Measurements from ENCODE around the gene RAP1A. TPM values are rescaled to one million over a fixed set of nuclear protein-coding genes. Genes with fewer than 3 reads are reported as not detected.
"Not testable (repeated sequence)": the region's sequence is repeated elsewhere in the genome, so short reads cannot be mapped to it uniquely, and the experiment has no call there.

RAP1A gene
- total RNA-seq, 1 experiment from 2014 or later, result 37.1 TPM

DNA sequence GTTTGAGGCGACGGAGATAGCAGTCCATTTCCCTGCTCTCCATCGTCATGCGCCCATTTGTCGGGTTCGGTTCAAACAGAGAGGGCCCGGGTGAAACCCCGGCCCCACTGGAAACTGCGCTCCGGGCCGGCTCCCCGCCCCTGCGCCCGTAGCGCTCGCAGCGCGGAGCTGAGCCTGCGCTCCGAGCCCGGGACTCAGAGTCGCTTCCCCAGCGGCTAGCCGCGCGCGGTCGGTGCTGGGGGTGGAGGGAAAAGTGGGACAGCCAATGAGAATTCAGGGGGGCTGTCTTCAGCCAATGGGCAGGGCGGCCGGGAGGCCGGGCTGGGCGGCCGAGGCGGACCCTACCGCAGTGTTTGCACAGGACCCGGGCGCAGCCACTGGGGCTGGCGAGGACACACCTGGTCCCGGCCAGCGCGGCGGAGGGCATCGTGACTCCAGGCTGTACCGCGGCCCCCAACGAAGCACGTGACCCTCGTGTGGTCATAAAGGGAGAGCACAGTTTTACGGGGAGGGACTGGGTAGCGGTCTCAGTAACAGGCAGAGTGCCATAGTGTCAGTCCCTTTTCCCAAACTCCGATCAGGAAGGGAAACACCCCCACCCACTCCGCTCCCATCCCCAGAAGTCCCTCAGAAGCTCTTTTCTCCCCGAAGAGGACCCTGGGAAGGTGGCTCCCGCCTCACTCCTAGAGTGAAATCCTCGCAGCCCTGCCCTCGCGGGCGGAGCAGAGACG is 119.8 kb downstream of the RAP1A start, which contains the start of gene INKA2:
Gene INKA2 (minus strand): TSS at position 202 of the 731 bp plus-strand sequence. CDS start 153 bp downstream, at position 49.
- Histone ChIP-seq H3K27me3 (ENCODE audit: control insufficient read depth, insufficient read depth, low read length) (no peaks in the 10 kb centered on the region; the same call in 1 of the 2 replicates), H3K4me3 (ENCODE audit: low read depth in 2 of 2, low read length in 2 of 2) (peak within 1 kb of the TSS; percentile 55 to 76), H3K4me1 (ENCODE audit: control insufficient read depth, insufficient read depth, low read length) (no peaks in the 10 kb centered on the region), H3K27ac (ENCODE audit: low read length) (peak within 1 kb of the TSS; percentile 44; the same call in 1 of the 2 replicates), H3K9me3 (ENCODE audit: control insufficient read depth, insufficient read depth, low read depth, low read length) (no peaks in the 10 kb centered on the region), H3K36me3 (ENCODE audit: control insufficient read depth, insufficient read depth, low read length) (no peaks in the 10 kb centered on the region)
- peak; percentile 94 for ATAC-seq
- intact Hi-C loops (cut with micrococcal nuclease; ENCODE audit: unreplicated experiment), result no loop called here
- BruUV-seq (replicated peaks), result no TSS peak
- ChIA-PET POLR2A (interaction anchor here (0.6 to 0.7 kb wide), 2 partner anchors 144 to 733 kb away, joined by 3 read pairs; no protein-coding TSS in a partner anchor), CTCF (interaction anchor here (0.7 kb wide), 1 partner anchor 435 kb away, joined by 3 read pairs; no protein-coding TSS in a partner anchor)
- TF ChIP-seq TCF7L2 (IDR thresholded peaks at IDR 0.05; ENCODE audit: low read depth, low read length) (no peak), POLR2AphosphoS5 (IDR thresholded peaks at IDR 0.05; ENCODE audit: low read depth, low read length) (no peak), SIN3A (IDR thresholded peaks at IDR 0.05; ENCODE audit: borderline replicate concordance, insufficient read depth, low read depth, low read length) (no peak)
- TF ChIP-seq, protein P1, sequence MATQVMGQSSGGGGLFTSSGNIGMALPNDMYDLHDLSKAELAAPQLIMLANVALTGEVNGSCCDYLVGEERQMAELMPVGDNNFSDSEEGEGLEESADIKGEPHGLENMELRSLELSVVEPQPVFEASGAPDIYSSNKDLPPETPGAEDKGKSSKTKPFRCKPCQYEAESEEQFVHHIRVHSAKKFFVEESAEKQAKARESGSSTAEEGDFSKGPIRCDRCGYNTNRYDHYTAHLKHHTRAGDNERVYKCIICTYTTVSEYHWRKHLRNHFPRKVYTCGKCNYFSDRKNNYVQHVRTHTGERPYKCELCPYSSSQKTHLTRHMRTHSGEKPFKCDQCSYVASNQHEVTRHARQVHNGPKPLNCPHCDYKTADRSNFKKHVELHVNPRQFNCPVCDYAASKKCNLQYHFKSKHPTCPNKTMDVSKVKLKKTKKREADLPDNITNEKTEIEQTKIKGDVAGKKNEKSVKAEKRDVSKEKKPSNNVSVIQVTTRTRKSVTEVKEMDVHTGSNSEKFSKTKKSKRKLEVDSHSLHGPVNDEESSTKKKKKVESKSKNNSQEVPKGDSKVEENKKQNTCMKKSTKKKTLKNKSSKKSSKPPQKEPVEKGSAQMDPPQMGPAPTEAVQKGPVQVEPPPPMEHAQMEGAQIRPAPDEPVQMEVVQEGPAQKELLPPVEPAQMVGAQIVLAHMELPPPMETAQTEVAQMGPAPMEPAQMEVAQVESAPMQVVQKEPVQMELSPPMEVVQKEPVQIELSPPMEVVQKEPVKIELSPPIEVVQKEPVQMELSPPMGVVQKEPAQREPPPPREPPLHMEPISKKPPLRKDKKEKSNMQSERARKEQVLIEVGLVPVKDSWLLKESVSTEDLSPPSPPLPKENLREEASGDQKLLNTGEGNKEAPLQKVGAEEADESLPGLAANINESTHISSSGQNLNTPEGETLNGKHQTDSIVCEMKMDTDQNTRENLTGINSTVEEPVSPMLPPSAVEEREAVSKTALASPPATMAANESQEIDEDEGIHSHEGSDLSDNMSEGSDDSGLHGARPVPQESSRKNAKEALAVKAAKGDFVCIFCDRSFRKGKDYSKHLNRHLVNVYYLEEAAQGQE (IDR thresholded peaks at IDR 0.05; ENCODE audit: insufficient read depth in 1 of 2, low read depth in 2 of 2, low read length in 1 of 2), result no peak
- TF ChIP-seq, protein P2, sequence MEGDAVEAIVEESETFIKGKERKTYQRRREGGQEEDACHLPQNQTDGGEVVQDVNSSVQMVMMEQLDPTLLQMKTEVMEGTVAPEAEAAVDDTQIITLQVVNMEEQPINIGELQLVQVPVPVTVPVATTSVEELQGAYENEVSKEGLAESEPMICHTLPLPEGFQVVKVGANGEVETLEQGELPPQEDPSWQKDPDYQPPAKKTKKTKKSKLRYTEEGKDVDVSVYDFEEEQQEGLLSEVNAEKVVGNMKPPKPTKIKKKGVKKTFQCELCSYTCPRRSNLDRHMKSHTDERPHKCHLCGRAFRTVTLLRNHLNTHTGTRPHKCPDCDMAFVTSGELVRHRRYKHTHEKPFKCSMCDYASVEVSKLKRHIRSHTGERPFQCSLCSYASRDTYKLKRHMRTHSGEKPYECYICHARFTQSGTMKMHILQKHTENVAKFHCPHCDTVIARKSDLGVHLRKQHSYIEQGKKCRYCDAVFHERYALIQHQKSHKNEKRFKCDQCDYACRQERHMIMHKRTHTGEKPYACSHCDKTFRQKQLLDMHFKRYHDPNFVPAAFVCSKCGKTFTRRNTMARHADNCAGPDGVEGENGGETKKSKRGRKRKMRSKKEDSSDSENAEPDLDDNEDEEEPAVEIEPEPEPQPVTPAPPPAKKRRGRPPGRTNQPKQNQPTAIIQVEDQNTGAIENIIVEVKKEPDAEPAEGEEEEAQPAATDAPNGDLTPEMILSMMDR (IDR thresholded peaks at IDR 0.05), result no peak
- no peak for DNase-seq (ENCODE audit: low read depth, low spot score)
- in situ Hi-C loops (cut with HindIII; ENCODE audit: low pct_unique_long_range_greater_than_20kb, low sequenced_read_pairs), result no loop called here

DNA sequence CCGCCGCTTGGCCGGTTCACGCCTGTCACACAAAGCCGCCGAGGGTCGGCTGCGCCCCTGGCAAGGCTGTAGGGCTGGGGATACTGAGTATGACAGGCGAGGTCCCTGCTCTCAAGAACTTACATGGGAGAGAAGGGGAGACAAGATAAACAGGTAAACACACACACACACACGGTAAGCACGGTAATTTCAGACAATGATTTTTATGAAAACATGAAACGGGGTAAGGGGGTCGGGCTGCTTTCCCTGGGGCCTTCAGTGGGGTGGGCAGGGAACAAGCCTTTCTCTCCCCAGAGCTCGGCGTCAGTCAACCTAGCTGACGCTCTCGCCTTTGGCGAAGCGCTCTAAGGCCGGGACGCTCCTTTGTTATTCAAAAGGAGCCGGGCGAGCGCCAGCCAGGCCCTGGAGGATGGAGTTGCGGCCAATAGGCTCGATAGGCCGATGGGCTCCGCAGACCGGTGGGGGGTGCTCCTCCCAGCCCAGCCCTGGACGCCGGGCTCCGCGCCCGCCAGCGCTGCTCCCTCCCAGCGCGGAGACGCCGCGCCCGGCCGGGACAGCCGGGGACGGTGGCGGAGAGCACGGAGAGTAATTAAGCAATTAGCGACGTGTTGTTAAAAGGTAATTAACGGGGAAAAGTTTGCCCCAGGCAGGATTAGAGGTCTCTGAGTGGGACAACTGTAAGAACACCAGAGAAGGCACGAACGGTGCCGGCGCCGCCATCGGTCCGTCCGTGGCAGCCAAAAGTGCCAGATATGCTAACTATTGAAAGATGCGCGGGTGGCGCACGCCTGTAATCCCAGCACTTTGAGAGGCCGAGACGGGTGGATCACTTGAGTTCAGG is 120.6 kb downstream of the RAP1A start:
- no peaks in the 10 kb centered on the region for H3K27me3 ChIP-seq (ENCODE audit: control insufficient read depth, insufficient read depth, low read length)
- H3K4me1 ChIP-seq (ENCODE audit: control insufficient read depth, insufficient read depth, low read length), result no peaks in the 10 kb centered on the region
- ChIA-PET POLR2A (no interaction called here), CTCF (interaction anchor here (0.6 to 1.0 kb wide), 3 partner anchors 27 to 589 kb away, joined by 3 read pairs; no protein-coding TSS in a partner anchor)
- no peaks in the 10 kb centered on the region for H3K36me3 ChIP-seq (ENCODE audit: control insufficient read depth, insufficient read depth, low read length)
- ATAC-seq (peak; percentile 76), DNase-seq (ENCODE audit: low read depth, low spot score) (no peak)
- H3K4me3 ChIP-seq (ENCODE audit: low read depth in 2 of 2, low read length in 2 of 2), result peak overlapping the region; percentile 55 to 76
- H3K9me3 ChIP-seq (ENCODE audit: control insufficient read depth, insufficient read depth, low read depth, low read length), result no peaks in the 10 kb centered on the region
- intact Hi-C loops (cut with micrococcal nuclease; ENCODE audit: unreplicated experiment) (loop anchor here (10.0 kb wide), 1 partner anchor 255 kb away; no protein-coding TSS in a partner anchor), in situ Hi-C loops (cut with HindIII; ENCODE audit: low pct_unique_long_range_greater_than_20kb, low sequenced_read_pairs) (no loop called here)
- TF ChIP-seq, protein P2 (IDR thresholded peaks at IDR 0.05), result peak; percentile 18; the same call in 1 of the 2 replicates
- no peak for TF ChIP-seq SIN3A (IDR thresholded peaks at IDR 0.05; ENCODE audit: borderline replicate concordance, insufficient read depth, low read depth, low read length)
- peak overlapping the region; percentile 23; the same call in 1 of the 2 replicates for H3K27ac ChIP-seq (ENCODE audit: low read length)
- BruUV-seq (replicated peaks), result no TSS peak

DNA sequence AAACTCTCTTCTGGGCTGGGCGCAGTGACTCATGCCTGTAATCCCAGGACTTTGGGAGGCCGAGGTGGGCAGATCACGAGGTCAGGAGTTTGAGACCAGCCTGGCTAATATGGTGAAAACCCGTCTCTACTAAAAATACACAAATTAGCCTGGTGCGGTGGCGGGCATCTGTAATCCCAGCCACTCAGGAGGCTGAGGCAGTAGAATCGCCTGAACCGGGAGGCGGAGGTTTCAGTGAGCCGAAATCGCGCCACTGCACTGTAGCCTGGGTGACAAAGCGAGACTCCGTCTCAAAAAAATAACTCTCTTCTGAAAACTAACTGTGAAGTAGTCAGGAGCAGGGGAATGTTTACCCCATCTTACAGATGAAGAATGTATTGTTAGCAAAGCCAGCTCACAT is 122.7 kb downstream of the RAP1A start:
- DNase-seq (ENCODE audit: low read depth, low spot score); in situ Hi-C loops (cut with HindIII; ENCODE audit: low pct_unique_long_range_greater_than_20kb, low sequenced_read_pairs); H3K27me3 ChIP-seq (ENCODE audit: control insufficient read depth, insufficient read depth, low read length); H3K4me1 ChIP-seq (ENCODE audit: control insufficient read depth, insufficient read depth, low read length); H3K36me3 ChIP-seq (ENCODE audit: control insufficient read depth, insufficient read depth, low read length); H3K9me3 ChIP-seq (ENCODE audit: control insufficient read depth, insufficient read depth, low read depth, low read length); CTCF ChIA-PET; ATAC-seq; H3K4me3 ChIP-seq (ENCODE audit: low read depth in 2 of 2, low read length in 2 of 2); BruUV-seq (replicated peaks); POLR2A ChIA-PET; H3K27ac ChIP-seq (ENCODE audit: low read length): not testable (repeated sequence)
- intact Hi-C loops (cut with micrococcal nuclease; ENCODE audit: unreplicated experiment), result loop anchor here (10.0 kb wide), 1 partner anchor 257 kb away; no protein-coding TSS in a partner anchor
